HG03571 (cell line): ENCODE data around the gene NEURL4.
A peak's percentile ranks its signal among the peaks of the same experiment; 100 is the strongest.

ENCODE experiments used
- ATAC-seq: cut with Tn5 transposase; IDR thresholded peaks from one replicate; pipeline ENCODE4 v1.9.1; 2021; ENCODE audit not compliant: unreplicated experiment

NEURL4 gene

DNA sequence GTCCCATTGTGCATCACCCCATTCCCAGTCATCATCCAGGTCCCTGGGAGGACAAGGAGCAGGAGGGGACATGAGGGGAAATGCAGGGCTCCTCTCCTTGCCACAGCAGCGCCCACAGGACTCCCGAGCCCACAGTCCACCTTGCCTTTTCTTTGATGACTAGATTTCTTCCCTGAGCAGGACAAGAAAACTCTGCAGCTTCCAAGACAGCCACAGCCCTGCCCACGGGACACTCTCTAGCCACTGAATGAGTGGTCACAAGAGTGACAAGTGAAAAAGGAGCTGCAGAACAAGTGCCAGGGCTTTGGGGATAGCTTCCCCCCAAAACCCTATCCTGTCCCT is 4.7 kb downstream of the NEURL4 start:
- ATAC-seq, result no peak

DNA sequence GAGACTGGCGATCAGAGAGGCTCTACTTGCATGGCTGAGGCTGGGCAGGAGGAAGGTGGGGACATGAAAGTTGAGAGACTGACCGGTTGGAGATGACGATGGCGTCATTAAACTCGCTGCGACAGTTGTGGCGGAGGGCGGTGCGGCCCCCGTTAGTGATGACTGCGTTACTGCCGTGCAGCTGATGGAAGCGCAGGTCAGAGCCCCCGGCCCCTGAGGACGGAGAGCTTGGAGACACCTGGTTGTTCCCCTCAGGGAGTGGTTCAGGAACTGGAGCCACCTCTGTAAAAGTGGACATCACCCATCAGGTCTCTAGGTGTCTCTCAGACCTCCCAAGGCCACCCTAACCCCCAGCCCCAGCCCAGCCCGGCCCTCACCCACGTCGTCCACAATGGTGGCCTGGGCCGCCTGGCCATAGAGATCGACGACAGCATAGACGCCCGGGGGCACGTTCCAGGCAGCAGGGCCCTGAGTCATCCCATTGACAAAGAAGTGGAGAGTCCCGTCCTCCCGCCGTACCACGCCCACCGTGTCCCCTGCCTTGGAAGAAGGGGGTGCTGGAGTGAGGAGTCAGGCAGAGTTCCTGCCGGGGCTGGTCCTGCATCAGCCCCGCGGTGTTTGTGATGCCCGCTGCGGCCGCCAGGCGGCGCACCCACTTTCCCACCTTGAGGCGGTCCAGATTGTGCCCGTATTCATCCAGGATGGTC is 5.3 kb downstream of the NEURL4 start:
- no peak for ATAC-seq

DNA sequence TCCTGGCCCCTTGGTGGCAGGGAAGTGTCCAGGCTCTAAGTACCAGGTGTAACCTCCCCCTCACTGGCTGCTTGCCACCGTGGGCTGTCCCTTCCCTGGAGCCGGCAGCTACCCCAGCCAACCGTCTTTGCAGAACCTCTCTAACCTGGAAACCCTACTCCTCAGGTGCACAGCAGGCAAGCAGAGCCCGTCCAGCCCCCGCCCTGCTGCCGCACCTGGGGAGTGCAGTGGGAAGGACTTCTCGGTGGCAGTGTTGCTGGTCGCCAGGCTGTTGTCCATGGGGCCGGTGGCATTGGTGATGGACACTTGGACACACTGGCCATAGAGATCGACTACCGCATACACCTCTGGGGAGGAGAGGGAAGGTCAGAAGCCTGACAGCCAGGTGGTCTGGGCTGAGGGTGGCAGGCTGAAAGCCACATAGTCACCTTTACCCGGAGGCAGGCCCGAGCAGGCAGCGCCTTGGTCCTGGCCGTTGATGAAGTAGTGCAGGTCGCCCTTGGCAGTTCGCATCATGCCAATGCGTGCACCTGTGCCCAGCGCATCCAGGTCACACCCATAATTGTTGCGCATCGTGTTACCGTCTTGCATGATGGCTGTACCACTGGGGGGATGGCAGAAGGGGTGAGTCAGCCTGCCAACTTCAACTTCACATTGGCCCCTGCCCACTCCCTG is 6.5 kb downstream of the NEURL4 start:
- ATAC-seq, result no peak

DNA sequence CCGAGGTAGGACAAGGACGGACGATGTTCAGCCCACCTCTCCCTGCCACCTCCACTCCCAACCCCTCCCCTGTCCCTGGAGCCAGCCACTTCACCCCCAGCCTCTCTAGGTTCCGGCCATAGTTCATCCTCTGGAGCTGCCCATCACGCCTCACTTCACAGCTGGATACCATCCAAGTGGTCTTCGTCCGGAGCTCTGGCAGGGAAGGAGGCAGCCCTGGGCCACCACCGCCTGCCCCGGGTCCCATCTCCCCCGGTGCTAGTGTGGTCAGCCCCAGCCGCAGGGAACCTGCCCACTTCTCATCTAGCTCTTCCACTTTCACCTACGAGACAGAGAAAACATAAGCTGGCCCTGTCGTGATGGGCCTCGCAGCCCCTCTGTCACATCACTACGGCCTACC is 7.7 kb downstream of the NEURL4 start:
- ATAC-seq, result no peak

DNA sequence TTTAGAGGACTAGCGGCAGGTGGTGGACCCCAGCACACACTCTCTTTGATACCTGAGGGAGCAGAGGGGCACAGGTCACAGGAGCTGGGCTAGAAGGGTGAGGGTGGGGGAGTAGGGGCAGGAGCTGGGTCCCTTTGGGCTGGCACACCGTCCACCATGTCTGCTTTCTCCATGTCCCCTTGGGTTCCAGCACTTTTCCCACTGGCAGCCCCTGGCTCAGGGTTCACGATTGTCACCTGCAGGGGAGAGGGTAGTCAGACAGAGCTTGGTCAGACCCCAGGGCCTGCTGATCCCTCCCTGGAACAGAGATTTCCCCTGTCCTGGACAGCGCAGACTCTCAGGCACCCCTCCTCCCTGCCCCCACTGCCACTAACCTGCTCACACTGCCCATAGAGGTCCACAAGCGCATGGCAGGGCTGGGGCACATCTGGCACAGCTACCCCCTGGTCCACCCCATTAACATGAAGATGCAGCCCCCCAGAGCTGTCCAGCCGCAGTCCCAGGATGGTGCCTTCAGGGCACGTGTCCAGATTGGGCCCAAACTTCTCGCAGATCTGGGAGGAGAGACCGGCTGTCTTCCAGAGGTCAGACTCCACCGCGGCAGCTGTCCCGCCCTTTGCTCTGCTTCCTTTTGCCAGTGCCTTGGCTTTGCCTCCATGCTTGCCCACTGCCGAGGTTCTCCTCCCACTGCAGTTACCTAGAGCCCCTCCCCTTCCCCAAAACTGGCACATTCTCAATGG is 10.8 kb downstream of the NEURL4 start:
- ATAC-seq, result no peak

DNA sequence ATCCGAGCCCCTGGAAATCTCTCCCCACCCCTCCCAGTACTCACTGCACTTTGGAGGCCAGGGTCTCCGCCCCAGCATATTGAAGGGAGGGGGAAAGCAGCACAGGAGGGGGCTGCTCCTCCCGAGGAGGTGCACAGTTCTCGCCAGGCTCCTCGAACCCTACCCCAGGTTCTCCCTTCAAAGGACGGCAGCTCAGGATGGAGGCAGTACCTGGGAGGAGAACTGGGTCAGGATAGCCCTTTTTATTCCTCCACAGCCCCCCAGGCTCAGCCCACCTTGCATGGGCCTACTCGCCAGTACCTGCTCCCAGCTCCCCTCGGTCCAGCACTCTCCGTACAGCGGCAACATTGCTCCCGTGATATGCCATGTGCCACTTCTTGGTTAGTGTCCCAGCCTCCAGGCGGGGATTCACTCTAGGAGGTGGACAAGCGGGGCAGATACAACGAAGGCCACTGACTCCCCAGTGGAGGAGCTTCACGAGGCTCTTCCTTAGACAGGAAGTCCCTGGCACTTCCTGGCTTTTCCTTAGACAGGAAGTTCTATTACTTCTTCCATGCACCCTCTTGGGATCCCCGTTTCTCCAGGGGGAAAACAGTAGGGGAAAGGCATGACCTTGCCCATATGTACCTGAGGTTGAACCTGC is 11.9 kb downstream of the NEURL4 start:
- ATAC-seq, result no peak

DNA sequence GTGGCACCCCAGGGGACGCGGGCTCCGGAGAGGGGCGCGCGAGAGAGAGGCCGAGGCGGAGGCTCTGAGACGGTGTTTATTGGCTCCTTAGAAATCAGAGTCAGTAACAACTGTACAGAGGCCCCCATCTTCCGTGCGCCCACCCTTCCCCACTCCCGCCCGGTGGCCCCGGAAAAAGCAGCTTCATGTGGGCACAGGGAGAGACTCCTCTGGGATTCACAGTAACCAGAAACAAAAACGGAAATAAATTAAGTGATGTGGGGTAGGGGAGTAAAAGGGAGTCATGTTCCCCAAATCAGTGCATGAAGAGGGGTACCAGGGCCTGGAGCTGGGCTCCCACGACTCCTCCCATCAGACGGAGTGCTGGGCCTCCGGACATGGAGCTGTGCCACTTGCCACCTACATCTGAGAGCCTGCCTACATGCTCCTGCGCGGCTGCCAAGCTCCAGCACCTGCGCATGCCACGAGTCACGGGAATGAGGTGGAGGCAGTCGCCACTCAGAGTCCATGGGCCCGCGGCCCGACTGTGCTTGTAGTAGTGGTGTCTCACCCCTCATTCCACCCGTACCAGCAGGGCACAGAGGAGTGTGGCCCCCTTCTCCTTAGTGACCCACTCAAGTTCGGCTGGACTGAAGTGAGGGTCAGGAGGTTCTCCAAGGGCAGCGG is 13.4 kb downstream of the NEURL4 start:
- ATAC-seq, result no peak

DNA sequence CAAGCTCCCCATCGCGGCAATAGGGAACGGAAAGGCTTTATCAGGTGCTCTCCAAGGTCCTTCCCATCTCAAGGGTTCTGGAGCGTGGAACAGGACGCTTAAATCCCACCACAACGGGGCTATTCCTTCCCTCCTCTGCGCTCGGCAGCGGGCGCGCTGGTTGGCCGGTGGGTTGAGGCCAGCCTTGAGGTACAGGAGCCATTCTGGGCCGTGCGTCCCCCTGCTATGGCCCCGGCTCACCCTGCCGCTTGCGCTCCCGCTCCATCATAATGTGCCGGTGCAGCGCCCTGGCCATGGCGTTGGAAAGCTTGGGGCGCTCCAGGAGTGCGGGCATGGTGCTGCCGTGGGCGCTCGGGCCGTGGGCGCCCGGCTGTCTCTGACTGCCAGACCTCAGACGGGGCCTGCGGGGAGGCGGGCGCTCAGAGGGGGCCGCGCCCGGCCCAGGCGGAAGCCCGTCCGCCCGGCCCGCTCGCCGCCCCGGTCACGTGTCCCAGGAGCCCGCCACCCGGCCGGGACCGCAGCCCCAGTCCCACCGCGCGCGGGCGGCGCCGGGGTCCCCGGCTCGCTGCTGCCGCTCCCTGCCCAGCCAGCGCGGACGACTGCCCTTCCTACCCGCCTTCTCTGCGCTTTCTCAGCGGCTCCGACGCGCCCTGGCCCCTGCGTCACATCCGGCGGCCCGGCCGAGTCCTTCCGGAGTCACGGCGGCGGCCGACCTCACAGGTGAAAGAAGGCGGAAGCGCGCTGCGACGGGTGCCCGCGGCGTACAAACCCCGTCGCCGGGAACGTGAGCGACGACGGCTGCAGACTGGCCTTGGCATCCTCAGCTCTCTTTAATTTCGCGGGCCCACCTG is 14.2 kb downstream of the NEURL4 start, which contains the start of gene GPS2:
Gene GPS2 (minus strand): TSS at position 642 of the 851 bp plus-strand sequence. CDS start 308 bp downstream, at position 334.
- peak; percentile 49 for ATAC-seq

DNA sequence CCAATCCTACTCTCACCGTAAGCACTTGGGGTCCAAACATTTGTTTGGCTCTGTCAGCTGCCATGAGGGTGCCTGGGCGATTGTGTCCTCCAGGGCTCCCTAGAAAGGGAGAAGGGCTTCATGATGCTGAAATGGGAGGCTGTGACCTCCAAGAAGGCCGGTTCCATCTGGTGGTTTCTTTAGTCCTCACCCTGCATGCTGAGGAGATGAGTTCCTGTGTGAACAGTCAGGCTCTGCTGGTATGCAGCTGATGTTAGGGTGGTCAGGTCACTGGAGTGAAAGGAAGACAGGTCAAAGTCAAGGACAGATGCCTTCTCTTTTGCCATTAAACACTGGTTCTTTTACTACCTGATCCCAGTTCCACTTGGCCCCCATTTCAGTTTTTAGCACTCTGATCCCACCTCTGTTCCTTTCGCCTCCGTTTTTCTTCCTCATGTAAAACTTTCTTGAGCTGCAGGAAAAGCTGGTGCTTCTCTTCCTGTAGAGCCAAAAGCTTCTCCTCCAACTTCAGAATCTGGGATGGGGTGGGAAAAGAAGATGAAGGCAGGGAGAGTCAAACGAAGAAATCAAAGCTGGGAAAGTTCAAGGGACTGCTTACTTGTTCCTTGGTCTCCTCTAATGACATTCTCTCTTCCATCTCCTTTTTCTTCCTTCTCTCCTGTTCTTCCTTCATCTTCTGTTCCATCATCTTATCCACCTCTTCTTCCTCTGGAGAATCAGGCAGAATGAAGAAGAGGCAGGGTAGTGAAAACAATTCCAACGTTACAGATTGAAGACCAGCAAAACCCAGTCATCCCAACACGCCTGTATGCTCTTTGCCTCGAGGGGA is 15.0 kb downstream of the NEURL4 start:
- no peak for ATAC-seq

DNA sequence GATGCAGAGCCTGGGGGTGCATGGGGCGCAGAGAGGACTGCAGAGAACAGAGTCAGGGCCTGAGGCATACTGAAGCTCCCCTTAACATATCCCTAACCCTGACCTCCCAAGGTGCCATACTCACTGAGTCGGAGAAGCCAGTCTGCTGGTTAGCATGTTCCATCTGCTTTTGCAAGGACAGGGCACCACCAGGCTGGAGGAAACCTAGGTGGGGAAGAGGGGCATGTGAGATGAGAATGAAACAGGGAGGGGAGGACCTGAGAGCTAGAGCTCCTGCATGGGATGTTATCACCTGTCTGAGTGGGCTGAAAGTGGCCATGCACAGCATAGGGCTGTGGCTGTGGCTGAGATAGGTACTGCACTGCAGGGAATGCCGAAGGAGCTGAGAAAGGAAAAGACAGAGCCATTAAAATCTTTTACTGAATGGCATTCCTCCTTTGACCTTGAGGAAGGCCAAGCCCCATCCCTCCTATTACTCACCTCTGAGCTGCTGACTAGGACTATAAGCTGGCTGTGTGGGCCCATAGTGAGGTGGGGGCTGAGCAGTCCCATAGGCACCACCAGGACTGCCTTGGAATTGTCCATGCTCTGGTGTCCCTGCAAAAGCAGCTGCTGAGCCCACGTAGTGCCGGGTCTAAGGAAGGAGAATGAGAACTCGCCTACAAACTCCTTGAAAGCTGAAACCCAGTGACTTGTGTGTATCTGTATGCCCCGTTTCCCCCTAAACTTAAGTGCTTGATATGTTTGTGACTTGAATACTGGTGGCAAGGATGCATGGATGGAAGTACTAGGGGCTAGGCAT is 15.8 kb downstream of the NEURL4 start:
- ATAC-seq, result no peak

DNA sequence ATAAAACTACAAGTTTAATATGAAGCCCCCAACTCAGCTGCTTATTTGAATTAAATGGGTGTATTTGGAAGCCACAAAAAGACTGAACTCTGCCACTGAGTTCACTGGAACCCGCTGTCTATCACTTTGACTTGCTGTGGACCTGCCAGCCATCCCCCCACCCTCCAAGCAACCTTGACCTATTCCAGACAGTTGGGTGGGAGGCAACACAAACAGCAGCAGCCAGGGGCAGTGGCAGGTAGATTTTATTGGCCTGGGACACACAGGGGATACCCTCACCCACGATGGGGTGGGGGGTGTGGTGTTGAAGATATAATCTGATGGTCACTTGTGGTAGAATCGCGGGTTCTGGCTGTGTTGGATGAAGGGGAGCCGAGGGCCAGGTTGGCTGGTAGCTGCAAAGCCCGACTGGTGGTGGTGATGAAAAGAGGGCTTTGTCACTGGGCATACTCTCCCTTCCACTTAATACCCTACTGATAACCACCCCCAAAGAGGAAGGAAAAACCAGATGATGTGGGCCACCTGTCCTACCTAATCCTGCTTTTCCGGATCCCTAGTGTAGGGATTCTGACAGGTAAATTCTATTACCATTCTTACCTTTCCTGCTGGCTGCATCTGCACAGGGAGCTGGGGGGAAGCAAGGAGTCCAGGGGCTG is 16.6 kb downstream of the NEURL4 start:
- ATAC-seq, result no peak

DNA sequence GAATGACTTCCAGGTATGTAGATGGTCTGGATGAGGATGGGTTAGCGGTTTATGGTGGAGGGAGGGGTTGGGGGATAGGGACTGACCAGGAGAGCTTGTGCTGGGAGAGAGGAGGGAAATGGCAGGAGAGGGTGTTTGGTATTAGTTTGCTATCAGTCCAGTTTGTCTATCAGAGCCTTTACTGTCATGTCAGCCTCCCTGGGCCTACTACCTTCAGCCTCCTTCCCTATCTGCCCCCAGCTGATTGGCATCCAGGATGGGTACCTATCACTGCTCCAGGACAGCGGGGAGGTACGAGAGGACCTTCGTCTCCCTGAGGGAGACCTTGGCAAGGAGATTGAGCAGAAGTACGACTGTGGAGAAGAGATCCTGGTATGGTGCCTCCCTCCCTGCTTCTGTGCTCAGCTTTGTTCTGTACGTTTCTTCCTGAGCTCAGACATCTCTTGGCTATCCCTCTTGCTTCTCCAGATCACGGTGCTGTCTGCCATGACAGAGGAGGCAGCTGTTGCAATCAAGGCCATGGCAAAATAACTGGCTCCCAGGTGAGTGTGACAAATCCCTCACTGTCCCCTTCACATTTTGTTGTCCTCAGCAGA is 17.9 kb downstream of the NEURL4 start:
- no peak for ATAC-seq

DNA sequence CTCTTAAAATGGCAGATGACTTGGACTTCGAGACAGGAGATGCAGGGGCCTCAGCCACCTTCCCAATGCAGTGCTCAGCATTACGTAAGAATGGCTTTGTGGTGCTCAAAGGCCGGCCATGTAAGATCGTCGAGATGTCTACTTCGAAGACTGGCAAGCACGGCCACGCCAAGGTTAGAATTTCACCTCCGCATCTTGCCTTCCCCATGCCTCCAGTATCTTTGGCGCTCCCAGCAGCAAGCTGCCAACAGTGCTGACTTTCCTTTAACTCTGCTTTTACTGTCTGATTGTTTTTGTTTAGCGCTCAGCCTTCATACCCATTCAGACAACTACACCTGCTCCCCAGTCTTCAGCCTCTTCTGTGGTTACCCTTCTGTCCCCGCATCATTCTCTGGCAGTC is 19.5 kb downstream of the NEURL4 start:
- no peak for ATAC-seq

DNA sequence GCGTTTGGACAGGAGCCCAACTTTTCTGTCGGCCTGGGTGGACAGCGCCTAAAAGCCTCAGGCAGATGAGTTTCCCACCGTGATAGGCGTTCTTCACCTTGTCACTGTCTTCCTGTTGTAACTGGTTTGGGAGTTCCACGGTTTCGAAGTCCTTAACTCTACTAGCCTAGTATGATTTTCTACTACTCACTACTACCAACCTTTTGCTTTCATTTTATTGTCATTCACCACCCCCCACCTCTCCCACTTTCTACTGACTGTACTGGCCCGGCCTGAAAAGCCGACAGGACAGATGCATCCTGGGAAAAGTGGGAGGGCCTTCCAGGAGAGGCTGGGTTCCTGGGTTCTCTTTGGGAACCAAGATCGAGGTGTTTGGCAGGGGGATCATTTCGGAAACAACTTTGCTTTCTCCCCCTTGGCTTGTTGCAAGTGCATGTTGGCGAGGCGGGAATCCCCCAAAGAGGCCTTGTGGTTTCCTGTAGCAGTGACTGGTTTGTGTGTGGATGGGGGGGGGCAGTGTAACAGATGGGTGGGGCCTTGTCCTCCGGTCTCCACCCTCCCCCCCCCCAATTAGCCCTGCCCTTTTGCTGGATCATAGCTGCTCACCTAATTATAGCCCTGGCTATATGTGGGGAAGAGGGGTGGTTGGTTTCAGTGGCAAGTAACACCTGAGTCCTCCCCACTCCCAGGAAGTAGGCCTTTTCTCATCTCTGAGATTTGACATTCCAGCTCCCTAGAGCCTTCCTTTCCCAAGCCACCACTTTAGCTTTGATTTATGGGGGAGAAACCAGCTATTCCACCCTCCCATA is 20.3 kb downstream of the NEURL4 start:
- no peak for ATAC-seq

DNA sequence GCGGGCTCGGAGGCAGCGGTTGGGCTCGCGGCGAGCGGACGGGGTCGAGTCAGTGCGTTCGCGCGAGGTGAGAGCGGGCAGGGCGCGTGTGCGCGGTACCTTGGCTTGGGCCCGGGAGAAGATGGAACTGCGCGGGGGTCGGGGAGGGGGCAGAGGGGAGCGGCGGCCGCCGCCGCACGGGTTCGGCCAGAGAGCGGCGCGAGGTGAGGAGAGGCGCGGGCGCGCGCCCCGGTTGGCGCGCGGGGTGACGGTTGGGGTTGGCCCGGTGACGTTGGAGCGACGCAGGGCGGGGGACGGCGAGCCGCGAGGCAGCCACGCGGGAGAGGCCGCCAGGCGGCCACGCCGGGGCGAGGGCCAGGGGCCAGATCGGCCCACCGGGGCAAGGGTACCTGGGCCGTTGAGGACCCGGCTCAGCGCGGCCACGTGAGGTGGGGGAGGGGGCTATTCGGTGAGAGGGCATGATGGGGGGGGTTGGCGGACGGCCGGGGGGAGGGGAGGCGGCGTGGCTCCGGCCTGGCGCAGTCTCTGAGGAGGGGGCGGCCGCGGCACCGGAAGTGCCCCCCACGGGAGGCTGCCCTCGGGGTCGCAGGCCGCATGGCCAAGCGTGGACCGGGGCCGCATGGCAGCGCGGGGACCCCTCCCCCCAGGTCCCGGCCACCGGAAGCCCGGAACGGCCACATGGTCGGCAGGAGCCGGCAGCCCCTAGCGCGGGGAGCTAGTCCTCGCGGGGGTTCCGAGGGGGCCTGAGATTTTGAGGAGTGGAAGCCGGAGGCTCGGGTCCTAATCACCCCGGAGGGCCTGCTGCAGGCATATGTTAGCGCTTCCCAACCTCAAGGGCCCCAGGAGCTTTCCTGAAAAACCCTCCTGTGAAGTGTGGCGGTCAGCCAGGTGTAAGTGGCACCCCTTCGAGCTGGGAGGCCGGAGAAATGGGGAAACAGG is 21.2 kb downstream of the NEURL4 start:
- no peak for ATAC-seq
